Mesenchymal stem cell (in vitro differentiated cells and primary cell): Measurements from ENCODE around the gene KCNJ16.

ENCODE experiments used
- DNase-seq: peaks from one replicate; pipeline ENCODE4 v3.0.0-alpha.2; 2013
- H2AFZ ChIP-seq: one replicate; pipeline ENCODE4 v1.6.1; 2013; ENCODE audit warnings: low read depth, mild to moderate bottlenecking, control low read depth, inconsistent platforms, low read length, moderate library complexity
- H2AK5ac ChIP-seq: 2 replicates; pipeline ENCODE4 v1.6.1; 2013; ENCODE audit warnings: low read length, moderate library complexity, mild to moderate bottlenecking, inconsistent platforms; ENCODE audit not compliant: severe bottlenecking
- H2BK120ac ChIP-seq: one replicate; pipeline ENCODE4 v1.6.1; 2013; ENCODE audit warnings: low read depth, mild to moderate bottlenecking, inconsistent platforms, low read length, moderate library complexity
- H2BK12ac ChIP-seq, 2 experiments: one replicate each; pipeline ENCODE4 v1.6.1; 2013; ENCODE audit warnings: inconsistent platforms in 2 of 2, low read length in 2 of 2, mild to moderate bottlenecking in 2 of 2, moderate library complexity in 2 of 2, control low read depth in 1 of 2
- H2BK15ac ChIP-seq: one replicate; pipeline ENCODE4 v1.6.1; 2013; ENCODE audit warnings: mild to moderate bottlenecking, low read depth, inconsistent platforms; ENCODE audit not compliant: poor library complexity, severe bottlenecking
- H2BK5ac ChIP-seq: 2 replicates; pipeline ENCODE4 v1.6.1; 2013; ENCODE audit warnings: low read depth, mild to moderate bottlenecking, low read length, control low read depth, inconsistent platforms; ENCODE audit not compliant: poor library complexity, severe bottlenecking
- H3K14ac ChIP-seq, 2 experiments: one replicate each; pipeline ENCODE4 v1.6.1; 2013; ENCODE audit warnings: inconsistent platforms in 2 of 2, low read length in 2 of 2, control low read depth in 1 of 2, mild to moderate bottlenecking in 1 of 2, moderate library complexity in 1 of 2
- H3K18ac ChIP-seq, 2 experiments: one replicate each; pipeline ENCODE4 v1.6.1; 2013; ENCODE audit warnings: inconsistent platforms in 2 of 2, low read length in 2 of 2, control low read depth in 1 of 2, low read depth in 1 of 2, mild to moderate bottlenecking in 1 of 2
- H3K23ac ChIP-seq, 2 experiments: one replicate each; pipeline ENCODE4 v1.6.1; 2013; ENCODE audit warnings: inconsistent platforms in 2 of 2, low read length in 2 of 2, mild to moderate bottlenecking in 2 of 2, moderate library complexity in 2 of 2, control low read depth in 1 of 2
- H3K27ac ChIP-seq: 2 replicates; pipeline ENCODE4 v1.5.1; 2013; ENCODE audit warnings: mild to moderate bottlenecking, moderate library complexity, low read length, control low read depth, inconsistent platforms; ENCODE audit not compliant: poor library complexity, severe bottlenecking
- H3K27me3 ChIP-seq, 2 experiments: 2 replicates each; pipeline versions ENCODE4 v1.6.1 to v1.7.0; 2013; ENCODE audit warnings: low read length in 2 of 2, mild to moderate bottlenecking in 2 of 2, moderate library complexity in 2 of 2, control low read depth in 1 of 2, inconsistent platforms in 1 of 2; ENCODE audit not compliant: control insufficient read depth in 1 of 2, insufficient read depth in 1 of 2
- H3K36me3 ChIP-seq, 2 experiments: 2 replicates each; pipeline versions ENCODE4 v1.6.1 to v1.7.0; 2013; ENCODE audit warnings: low read length in 2 of 2, control low read depth in 1 of 2, inconsistent platforms in 1 of 2, low read depth in 1 of 2, mild to moderate bottlenecking in 1 of 2; ENCODE audit not compliant: insufficient read depth in 2 of 2, control insufficient read depth in 1 of 2
- H3K4ac ChIP-seq, 2 experiments: one replicate each; pipeline ENCODE4 v1.6.1; 2013; ENCODE audit warnings: inconsistent platforms in 2 of 2, low read length in 2 of 2, mild to moderate bottlenecking in 2 of 2, moderate library complexity in 2 of 2, control low read depth in 1 of 2, low read depth in 1 of 2
- H3K4me1 ChIP-seq: 2 replicates; pipeline ENCODE4 v1.6.1; 2013; ENCODE audit warnings: low read depth, low read length, control low read depth; ENCODE audit not compliant: control insufficient read depth, insufficient read depth
- H3K4me2 ChIP-seq: 2 replicates; pipeline ENCODE4 v1.6.1; 2013; ENCODE audit warnings: low read length, mild to moderate bottlenecking, inconsistent platforms; ENCODE audit not compliant: poor library complexity, severe bottlenecking
- H3K4me3 ChIP-seq, 2 experiments: 2 replicates each; pipeline versions ENCODE4 v1.5.1 to v1.7.0; 2013; ENCODE audit warnings: low read length in 2 of 2, mild to moderate bottlenecking in 2 of 2, control low read depth in 1 of 2, low read depth in 1 of 2; ENCODE audit not compliant: insufficient read depth in 1 of 2
- H3K79me1 ChIP-seq: replicated peaks from 2 replicates; pipeline ENCODE4 v1.6.1; 2013; ENCODE audit warnings: mild to moderate bottlenecking, control low read depth, low read length, inconsistent platforms; ENCODE audit not compliant: poor library complexity, severe bottlenecking
- H3K9ac ChIP-seq: 2 replicates; pipeline ENCODE4 v1.7.0; 2013; ENCODE audit warnings: mild to moderate bottlenecking, low read length, moderate library complexity
- H3K9me3 ChIP-seq: 2 replicates; pipeline ENCODE4 v1.7.0; 2013; ENCODE audit warnings: mild to moderate bottlenecking, low read length; ENCODE audit not compliant: control insufficient read depth
- H4K8ac ChIP-seq: one replicate; pipeline ENCODE4 v1.6.1; 2013; ENCODE audit warnings: inconsistent platforms, mild to moderate bottlenecking, low read length, moderate library complexity
- H4K91ac ChIP-seq: one replicate; pipeline ENCODE4 v1.6.1; 2013; ENCODE audit warnings: mild to moderate bottlenecking, low read length, inconsistent platforms
- WGBS: methylation state at CpG from one replicate; pipeline ENCODE4 v1.1.7; 2013; ENCODE audit warnings: mixed read lengths; 5-methylcytosine and 5-hydroxymethylcytosine counted together

KCNJ16 gene

GRCh38 chr17:70159980-70160379 lies 85.0 kb downstream of the KCNJ16 start:
- Histone ChIP-seq H3K36me3 (no peaks in the 10 kb centered on the region), H3K27me3 (no peaks in the 10 kb centered on the region), H3K79me1 (no peaks in the 10 kb centered on the region), H2AK5ac (no peak overlapping the region), H3K27ac (no peak overlapping the region), H2BK120ac (no peak overlapping the region), H3K18ac (no peak overlapping the region), H4K8ac (no peak overlapping the region), H3K4me3 (no peak overlapping the region), H2BK5ac (no peak overlapping the region), H3K4me2 (no peak overlapping the region), H3K4me1 (no peaks in the 10 kb centered on the region), H3K9me3 (no peaks in the 10 kb centered on the region), H2AFZ (no peak overlapping the region), H3K9ac (no peak overlapping the region), H2BK15ac (no peak overlapping the region), H4K91ac (no peak overlapping the region), H3K23ac (no peak overlapping the region), H3K14ac (no peak overlapping the region), H3K4ac (no peak overlapping the region), H2BK12ac (no peak overlapping the region)
- no CpG with 5 or more reads among the region's 2 CpGs for WGBS
- no peak for DNase-seq

GRCh38 chr17:70161519-70161918 lies 86.5 kb downstream of the KCNJ16 start:
- no CpG with 5 or more reads among the region's 1 CpG for WGBS
- Histone ChIP-seq H3K4me2 (no peak overlapping the region), H3K36me3 (no peaks in the 10 kb centered on the region), H2BK120ac (no peak overlapping the region), H2BK12ac (no peak overlapping the region), H2AK5ac (no peak overlapping the region), H3K27me3 (no peaks in the 10 kb centered on the region), H3K79me1 (no peaks in the 10 kb centered on the region), H3K4ac (no peak overlapping the region), H3K4me3 (no peak overlapping the region), H2BK15ac (no peak overlapping the region), H4K8ac (no peak overlapping the region), H3K4me1 (no peaks in the 10 kb centered on the region), H3K9ac (no peak overlapping the region), H3K27ac (no peak overlapping the region), H3K23ac (no peak overlapping the region), H3K9me3 (no peaks in the 10 kb centered on the region), H3K18ac (no peak overlapping the region), H2BK5ac (no peak overlapping the region), H4K91ac (no peak overlapping the region), H3K14ac (no peak overlapping the region), H2AFZ (no peak overlapping the region)
- no peak for DNase-seq

- Histone ChIP-seq H3K18ac (no peak overlapping the region), H3K4me3 (no peak overlapping the region), H2BK5ac (no peak overlapping the region), H3K23ac (no peak overlapping the region), H4K8ac (no peak overlapping the region), H3K9me3 (no peaks in the 10 kb centered on the region), H2BK15ac (no peak overlapping the region), H4K91ac (no peak overlapping the region), H3K27me3 (no peaks in the 10 kb centered on the region), H3K27ac (no peak overlapping the region), H3K9ac (no peak overlapping the region), H2AK5ac (no peak overlapping the region), H3K36me3 (no peaks in the 10 kb centered on the region), H2BK120ac (no peak overlapping the region), H3K14ac (no peak overlapping the region), H2BK12ac (no peak overlapping the region), H3K79me1 (peaks cover 1% of the 10 kb centered on the region), H3K4me2 (no peak overlapping the region), H3K4me1 (no peaks in the 10 kb centered on the region), H2AFZ (no peak overlapping the region), H3K4ac (no peak overlapping the region)
- 82% methylated on average over 1 of the region's 2 CpGs for WGBS
- DNase-seq, result no peak
Observed at GRCh38 chr17:70165383-70165782, 90.4 kb downstream of the KCNJ16 start.

- no peak overlapping the region for H3K4me3 ChIP-seq
- no peak overlapping the region for H2AFZ ChIP-seq
- H2BK15ac ChIP-seq, result no peak overlapping the region
- H3K18ac ChIP-seq, result no peak overlapping the region
- H4K8ac ChIP-seq, result no peak overlapping the region
- no peak overlapping the region for H3K23ac ChIP-seq
- no peak overlapping the region for H2BK5ac ChIP-seq
- H4K91ac ChIP-seq, result no peak overlapping the region
- H3K4ac ChIP-seq, result no peak overlapping the region
- H3K9me3 ChIP-seq, result no peaks in the 10 kb centered on the region
- no peak overlapping the region for H3K4me2 ChIP-seq
- no peak overlapping the region for H3K14ac ChIP-seq
- H2BK12ac ChIP-seq, result no peak overlapping the region
- peaks cover 1% of the 10 kb centered on the region for H3K79me1 ChIP-seq
- DNase-seq, result no peak
- no peak overlapping the region for H2AK5ac ChIP-seq
- no peak overlapping the region for H3K9ac ChIP-seq
- no peaks in the 10 kb centered on the region for H3K36me3 ChIP-seq
- WGBS, result 100% methylated on average over 2 of the region's 4 CpGs
- H3K4me1 ChIP-seq, result peaks cover 2% of the 10 kb centered on the region
- no peaks in the 10 kb centered on the region for H3K27me3 ChIP-seq
- H3K27ac ChIP-seq, result no peak overlapping the region
- H2BK120ac ChIP-seq, result no peak overlapping the region
Observed at GRCh38 chr17:70166615-70167014, 91.6 kb downstream of the KCNJ16 start.
